ENCODE data around the gene ZSCAN10.

The ZSCAN10 gene

DNA sequence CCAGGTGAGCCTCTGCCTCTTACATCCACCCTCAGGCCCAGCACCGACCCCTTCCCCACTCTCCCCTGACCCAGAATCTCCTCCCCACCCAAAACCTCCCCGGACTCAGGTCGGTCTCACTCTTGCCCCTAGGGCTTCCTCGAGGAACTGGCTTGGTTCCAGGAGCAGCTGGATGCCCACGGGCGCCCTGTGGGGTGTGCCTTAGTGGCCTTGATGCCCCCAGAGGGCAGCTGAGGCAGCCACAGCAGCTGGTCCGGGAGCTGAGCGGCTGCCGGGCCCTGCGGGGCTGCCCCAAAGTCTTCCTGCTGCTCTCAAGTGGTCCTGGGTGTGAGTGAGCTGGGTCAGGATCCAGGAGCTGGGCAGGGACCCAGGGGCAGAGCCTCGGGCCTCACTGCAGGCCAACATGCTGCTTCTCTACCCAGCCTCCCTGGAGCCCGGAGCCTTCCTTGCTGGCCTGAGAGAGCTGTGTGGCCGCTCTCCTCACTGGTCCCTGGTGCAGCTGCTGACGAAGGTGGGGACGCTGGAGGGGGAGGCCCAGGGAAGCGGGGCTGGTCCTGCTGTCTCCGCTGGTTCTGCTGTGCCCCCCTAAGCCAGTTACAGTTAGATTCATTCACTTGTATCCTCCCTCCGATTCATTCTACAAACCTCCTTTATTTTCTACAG, 45.4 kb upstream of the ZSCAN10 start:
- no peak for TF ChIP-seq CTCF (IDR thresholded peaks at IDR 0.05)
- no peak for TF ChIP-seq ZFX (IDR thresholded peaks at IDR 0.05; ENCODE audit: borderline replicate concordance)
- peak overlapping the region; percentile 67; the same call in 1 of the 2 replicates for H3K27ac ChIP-seq

GRCh38 chr16:3143598-3144320, 44.7 kb upstream of the ZSCAN10 start:
- peak overlapping the region; percentile 67 for H3K27ac ChIP-seq

DNA sequence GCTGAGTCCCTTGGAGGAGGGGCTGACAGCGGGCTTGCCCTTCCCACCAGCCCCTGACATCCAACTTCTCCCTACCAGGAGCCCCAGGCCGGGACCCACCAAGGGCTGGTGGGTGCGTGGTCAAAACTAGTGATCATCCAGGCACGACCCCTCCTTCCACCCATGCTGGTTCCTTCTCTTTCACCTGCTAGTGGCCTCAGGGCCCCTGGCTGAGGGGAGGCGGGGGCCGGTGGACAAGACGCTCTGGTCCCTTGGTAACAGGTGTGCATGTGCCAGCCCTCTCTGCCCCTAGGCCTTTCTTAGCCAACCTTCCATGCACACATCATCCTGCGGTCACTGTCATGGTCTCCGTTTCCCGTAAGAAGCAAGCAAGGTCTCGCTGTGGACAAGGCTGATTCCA, 44.1 kb upstream of the ZSCAN10 start:
- H3K27ac ChIP-seq = peak overlapping the region; percentile 67
- TF ChIP-seq ZFX (IDR thresholded peaks at IDR 0.05; ENCODE audit: borderline replicate concordance) = no peak
- no peak for TF ChIP-seq CTCF (IDR thresholded peaks at IDR 0.05)

More at GRCh38 chr16:3143598-3144320, 44.7 kb upstream of the ZSCAN10 start:
- TF ChIP-seq CTCF (IDR thresholded peaks at IDR 0.05) = no peak
- no peak for TF ChIP-seq ZFX (IDR thresholded peaks at IDR 0.05; ENCODE audit: borderline replicate concordance)

DNA sequence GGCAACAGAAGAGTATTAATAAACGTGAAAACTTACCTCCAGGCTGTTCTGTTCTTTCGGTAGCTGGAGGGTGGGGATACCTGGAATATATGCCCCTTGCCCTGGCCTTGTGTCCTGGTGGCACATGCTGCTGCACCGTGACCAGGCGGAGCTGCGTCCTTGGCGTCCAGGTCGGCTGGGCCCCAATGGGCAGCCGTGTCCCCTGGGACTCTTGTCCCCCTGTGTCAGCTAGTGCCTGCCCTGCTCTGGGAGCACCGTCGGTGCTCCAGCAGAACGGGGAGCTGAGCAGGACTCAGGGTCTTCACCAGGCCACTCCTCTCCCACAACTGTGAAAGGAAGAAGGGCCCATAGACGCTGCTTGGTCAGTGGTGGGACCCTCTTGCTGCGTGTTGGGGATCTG, 43.7 kb upstream of the ZSCAN10 start:
- no peak for TF ChIP-seq ZFX (IDR thresholded peaks at IDR 0.05; ENCODE audit: borderline replicate concordance)
- no peak for TF ChIP-seq CTCF (IDR thresholded peaks at IDR 0.05)
- peak overlapping the region; percentile 67 for H3K27ac ChIP-seq

DNA sequence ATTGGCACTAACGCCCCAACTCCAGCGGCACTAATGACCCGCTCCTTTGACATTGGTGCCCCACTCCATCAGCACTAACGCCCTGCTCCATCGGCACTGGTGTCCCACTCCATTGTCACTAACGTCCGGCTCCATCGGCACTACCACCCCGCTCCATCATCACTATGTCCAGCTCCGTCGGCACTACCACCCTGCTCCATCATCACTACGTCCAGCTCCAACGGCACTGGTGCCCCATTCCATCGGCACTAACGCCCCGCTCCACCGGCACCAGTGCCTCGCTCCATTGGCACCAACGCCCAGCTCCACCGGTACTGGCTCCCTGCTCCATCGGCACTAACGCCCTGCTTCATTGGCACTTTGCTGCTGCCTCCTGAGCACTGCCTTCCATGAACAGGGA, 43.2 kb upstream of the ZSCAN10 start:
- no peak overlapping the region for H3K27ac ChIP-seq
- TF ChIP-seq ZFX (IDR thresholded peaks at IDR 0.05; ENCODE audit: borderline replicate concordance) = no peak
- TF ChIP-seq CTCF (IDR thresholded peaks at IDR 0.05) = no peak

DNA sequence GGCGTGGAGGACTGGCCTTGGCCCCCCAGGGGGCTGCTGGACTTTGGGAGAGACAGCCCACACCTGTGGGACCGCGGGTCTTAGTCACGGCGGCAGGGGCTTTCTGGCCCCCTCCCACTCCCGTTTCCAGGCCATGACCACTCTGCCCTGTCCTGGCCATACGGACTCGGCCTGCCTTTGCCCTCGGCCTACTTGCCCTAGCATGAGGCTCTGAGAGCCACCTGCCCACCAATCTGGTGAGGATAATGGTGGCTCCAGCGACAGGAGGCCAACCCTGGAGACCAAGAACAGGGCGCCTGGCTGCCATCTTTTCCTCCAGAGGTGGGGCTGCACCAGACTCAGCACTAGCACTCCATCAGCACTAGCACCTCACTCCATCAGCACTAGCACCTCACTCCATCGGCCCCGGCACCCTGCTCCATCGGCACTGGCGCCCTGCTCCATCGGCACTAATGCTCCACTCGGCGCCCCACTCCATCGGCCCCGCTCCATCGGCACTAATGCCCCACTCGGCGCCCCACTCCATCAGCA, 42.8 kb upstream of the ZSCAN10 start:
- no peak overlapping the region for H3K27ac ChIP-seq
- TF ChIP-seq ZFX (IDR thresholded peaks at IDR 0.05; ENCODE audit: borderline replicate concordance) (no peak), CTCF (IDR thresholded peaks at IDR 0.05) (no peak)

Data from 22Rv1 (cell line).